GM19023 (cell line): ENCODE measurements around the gene PTGIS.
"Not testable (repeated sequence)": the region's sequence is repeated elsewhere in the genome, so short reads cannot be mapped to it uniquely, and the experiment has no call there.

ENCODE experiments used
- ATAC-seq: cut with Tn5 transposase; IDR thresholded peaks from one replicate; pipeline ENCODE4 v1.9.1; 2021; ENCODE audit warnings: mild to moderate bottlenecking, moderate library complexity; ENCODE audit not compliant: unreplicated experiment

Gene PTGIS

DNA sequence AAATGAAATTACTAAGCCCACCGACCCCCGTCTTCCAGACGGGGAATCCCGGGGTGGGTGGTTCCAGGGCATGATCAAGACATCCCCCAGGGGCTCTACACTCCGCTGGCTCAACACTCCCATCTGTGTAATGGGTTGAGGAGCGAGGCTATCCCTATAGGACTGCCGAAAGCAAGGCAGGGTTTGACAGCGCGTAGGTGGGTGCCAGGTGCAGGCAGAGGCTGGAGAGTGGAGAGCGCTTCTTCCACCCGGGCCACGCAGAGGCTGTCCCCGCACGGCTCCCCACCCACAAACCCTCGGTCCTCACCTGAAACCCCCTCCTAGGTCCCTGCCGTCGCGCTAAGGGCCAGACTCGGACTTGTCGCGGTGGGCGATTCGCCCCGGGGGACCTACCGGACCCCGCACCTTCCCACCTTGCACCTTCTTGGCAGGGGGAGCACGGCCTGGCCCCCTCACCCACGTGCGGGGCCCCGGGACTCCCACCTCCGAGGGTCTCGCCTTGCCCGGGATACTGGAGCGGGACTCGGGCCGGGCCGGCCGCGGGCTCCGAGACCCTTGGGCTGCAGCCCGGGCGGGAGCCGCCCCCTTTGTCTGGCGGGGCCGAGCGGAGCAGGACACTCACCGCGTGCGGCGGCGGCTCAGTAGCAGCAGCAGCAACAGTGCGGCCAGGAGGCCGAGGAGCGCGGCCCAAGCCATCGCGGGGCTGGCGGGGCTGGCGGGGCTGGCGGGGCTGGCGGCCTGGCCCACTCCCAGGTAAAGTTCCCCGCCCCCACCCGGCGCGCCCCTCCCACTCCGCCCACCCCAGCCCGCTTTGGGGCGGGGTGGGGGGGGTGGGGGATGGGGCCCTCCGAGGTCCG, at the start of gene PTGIS:
Gene PTGIS (minus strand): TSS at position 717 of the 857 bp plus-strand sequence. CDS start 21 bp downstream, at position 696.
- no peak for ATAC-seq

DNA sequence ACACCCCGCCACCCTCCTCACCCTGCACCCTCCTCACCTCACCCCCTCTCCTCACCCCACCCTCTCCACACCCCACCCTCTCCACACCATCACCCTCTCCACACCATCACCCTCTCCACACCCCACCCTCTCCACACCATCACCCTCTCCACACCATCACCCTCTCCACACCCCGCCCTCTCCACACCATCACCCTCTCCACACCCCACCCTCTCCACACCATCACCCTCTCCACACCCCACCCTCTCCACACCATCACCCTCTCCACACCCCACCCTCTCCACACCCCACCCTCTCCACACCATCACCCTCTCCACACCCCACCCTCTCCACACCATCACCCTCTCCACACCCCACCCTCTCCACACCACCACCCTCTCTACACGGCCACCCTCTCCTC, 49.5 kb upstream of the PTGIS start:
- ATAC-seq, result not testable (repeated sequence)

GRCh38 chr20:49616154-49617007, 48.4 kb upstream of the PTGIS start:
- ATAC-seq, result no peak

DNA sequence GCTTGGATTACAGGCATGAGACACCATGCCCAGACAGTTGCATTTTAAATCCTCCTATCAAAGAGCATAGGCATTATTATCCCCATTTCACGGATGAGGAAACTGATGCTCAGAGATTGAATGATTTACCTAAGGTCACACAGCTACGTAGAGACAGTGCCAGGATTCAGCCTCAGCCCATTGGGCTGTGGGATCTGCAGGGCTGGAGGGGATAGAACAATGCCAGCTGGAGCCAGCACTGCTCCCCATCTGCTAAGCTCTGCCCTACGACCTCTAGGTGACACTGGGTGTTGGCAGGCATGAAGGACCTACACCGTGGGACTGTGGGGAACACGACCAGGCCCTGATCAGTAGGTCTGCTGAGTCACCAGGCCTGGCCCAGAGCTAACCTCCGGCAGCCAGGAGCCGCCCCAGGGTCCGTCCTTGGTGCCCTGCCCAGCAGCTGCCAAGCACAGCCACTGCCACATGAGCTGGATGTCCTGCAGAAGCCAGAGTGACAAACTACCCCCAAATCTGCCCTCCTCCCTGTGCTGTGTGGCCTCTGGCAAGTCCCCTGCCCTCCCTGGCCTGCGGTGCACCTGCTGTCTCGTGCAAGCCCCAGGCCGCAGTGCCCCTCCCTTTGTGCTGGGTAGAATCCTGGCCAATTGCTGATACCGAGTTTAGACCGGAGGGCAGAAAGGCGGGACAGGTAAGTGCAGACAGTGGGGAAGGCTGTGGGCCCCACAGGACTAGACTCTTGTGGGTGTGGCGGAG, 47.6 kb upstream of the PTGIS start:
- ATAC-seq, result no peak

GRCh38 chr20:49615051-49615400, 47.1 kb upstream of the PTGIS start:
- ATAC-seq, result not testable (repeated sequence)

- ATAC-seq, result no peak
These were observed 46.6 kb upstream of the PTGIS start for GRCh38 chr20:49614338-49615050.

- ATAC-seq, result no peak
These were observed 44.3 kb upstream of the PTGIS start for GRCh38 chr20:49612127-49612738.

DNA sequence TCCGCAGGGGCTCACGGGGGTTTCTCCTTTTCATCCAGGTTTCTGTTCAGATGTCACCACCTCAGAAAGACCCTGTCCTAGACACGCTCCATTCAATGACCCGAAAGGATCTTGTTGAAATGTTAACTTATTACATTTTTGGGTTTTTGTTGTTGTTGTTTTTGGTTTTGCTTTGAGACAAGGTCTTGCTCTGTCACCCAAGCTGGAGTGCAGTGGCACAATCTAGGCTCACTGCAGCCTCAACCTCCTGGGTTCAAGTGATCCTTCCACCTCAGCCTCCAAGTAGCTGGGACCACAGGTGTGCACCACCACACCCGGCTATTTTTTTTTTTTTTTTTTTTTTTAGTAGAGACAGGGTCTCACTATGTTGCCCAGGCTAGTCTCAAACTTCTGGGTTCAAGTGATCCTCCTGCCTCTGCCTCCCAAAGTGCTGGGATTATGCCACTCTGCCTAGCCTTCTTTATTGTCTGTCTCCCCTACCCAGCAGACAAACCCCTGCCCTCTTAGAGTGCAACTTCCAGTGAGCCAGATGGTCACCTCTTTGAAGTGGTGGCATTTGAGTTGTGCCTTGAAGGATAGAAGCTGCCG, 43.7 kb upstream of the PTGIS start:
- not testable (repeated sequence) for ATAC-seq

GRCh38 chr20:49610691-49611538, 43.0 kb upstream of the PTGIS start:
- peak; percentile 65 for ATAC-seq

- ATAC-seq, result no peak
These were observed 41.1 kb upstream of the PTGIS start for GRCh38 chr20:49608752-49609670.

DNA sequence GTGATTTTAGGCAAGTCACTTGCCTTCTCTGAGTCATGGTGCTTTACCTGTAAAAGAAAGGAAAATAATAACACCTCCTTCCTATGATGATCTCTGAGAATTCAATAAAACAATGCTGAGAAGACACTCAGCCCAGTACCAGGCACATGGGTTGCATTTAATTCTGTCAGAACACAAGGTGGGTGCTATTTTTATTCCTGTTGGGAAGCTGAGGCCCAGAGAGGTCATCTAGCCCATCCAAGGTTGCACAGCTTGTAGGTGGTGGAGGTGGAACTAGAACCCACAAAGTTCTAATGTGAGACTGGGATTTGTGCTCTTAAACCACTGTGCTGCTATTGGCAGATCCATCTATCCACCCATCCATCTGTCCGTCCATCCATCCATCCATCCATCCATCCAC, 39.6 kb upstream of the PTGIS start:
- no peak for ATAC-seq

DNA sequence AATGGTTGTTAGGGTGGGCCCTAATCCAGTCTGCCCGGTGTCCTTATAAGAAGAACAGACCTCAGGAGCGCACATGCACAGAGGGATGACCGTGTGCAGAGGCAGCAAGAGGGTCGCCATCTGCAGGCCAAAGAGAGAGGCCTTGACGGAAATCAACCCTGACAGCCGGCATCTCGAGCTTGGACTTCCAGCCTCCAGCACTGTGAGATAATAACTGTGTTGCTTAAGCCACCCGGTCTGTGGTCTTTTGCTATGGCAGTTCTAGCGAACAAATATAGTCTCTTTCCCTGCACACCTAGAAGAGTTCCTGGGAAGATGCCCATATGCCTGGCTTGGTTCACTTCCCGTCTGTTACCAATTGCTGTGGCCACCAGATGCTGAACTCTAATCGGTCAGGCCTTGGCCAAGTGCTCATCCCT, 35.3 kb upstream of the PTGIS start:
- ATAC-seq, result no peak

DNA sequence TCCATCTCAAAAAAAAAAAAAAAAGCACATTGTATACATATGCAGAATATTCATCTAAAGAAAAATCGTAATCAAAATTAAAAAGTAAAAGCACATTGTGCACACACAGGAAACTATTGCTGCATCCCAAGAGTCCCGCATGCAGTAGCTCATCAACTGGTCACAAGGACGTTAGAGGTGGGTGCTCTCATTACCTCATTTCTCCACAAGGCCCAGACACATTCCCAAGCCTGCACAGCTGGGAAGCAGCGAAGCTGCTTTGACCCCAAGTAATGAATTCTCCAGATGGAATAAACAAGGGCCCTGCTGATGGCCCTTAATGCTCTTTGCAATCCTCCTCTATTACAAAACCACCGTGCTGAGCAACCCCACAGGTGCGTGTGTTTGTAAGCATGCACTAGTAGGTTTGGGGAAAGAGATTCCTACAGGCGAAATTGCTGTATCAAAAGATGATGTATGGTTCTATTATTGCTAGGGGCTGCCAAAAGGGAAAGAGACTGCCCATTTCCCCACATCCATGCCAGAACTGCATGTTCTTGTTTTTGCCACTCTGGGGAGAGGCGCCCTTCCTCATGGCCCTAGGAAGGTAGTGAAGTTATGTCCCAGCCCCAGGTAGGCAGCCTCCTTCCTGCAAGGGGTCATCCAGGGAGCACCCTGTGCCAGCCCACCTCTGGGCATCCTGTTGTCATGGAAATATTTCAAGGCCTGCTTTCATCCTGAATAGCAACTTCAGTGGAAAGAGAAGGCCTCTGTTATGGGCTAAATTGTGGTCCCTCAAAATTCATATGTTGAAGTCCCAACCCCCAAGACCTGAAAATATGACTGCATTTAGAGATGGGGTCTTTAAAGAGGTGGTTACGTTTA, 34.6 kb upstream of the PTGIS start:
- no peak for ATAC-seq

DNA sequence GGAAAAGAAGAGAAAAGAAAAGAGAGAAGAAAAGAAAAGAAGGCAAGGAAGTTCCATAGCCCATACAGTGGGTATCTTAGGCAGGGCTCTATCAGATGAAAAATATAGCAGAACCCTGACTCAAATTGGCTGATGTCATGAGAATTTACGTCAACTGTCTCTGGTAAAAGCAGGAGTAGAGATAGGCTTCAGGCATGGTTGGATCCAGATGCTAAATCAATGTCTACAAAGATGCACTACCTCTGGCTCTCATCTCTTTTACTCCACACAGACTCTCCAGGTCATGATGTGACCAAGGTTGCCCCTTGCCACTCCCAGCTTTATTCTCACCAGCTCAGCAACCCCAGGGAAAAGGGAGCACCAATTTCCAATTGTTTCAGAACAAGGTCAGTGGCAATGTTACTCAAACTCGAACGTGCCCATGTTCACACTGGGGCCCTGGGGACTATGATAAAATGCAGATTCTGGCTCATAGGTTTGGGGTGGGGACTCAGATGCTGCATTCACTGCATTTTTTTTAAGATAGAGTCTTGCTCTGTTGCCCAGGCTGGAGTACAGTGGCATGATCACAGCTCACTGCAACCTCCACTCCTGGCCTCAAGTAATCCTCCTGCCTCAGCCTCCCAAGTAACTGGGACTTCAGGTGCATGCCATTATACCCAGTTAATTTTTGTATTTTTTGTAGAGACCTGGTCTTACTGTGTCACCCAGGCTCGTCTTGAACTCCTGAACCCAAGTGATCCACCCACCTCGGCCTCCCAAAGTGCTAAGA, 33.4 kb upstream of the PTGIS start:
- no peak for ATAC-seq

- ATAC-seq, result no peak
These were observed 31.8 kb upstream of the PTGIS start for GRCh38 chr20:49599746-49600113.

- no peak for ATAC-seq
These were observed 30.0 kb upstream of the PTGIS start for GRCh38 chr20:49597825-49598395.
